ENCODE data around the gene WBP2NL.

Gene WBP2NL

GRCh38 chr22:42025421-42025820 lies 26.8 kb downstream of the WBP2NL start:
- no peak for DNase-seq
- H3K4me3 ChIP-seq (ENCODE audit: insufficient read depth, low read depth, low read length, poor library complexity, severe bottlenecking), result no peak overlapping the region

GRCh38 chr22:42026705-42027104 lies 28.1 kb downstream of the WBP2NL start:
- no peak for DNase-seq
- Histone ChIP-seq H3K36me3 (ENCODE audit: control insufficient read depth, insufficient read depth, low read length) (no peaks in the 10 kb centered on the region), H3K27ac (ENCODE audit: insufficient read depth, low read length, poor library complexity, severe bottlenecking) (no peak overlapping the region), H3K27me3 (replicated peaks; ENCODE audit: control insufficient read depth, insufficient read depth, low read length, poor library complexity, severe bottlenecking) (no peaks in the 10 kb centered on the region), H3K4me1 (ENCODE audit: control insufficient read depth, insufficient read depth, low read length, poor library complexity, severe bottlenecking) (no peaks in the 10 kb centered on the region), H3K4me3 (ENCODE audit: insufficient read depth, low read depth, low read length, poor library complexity, severe bottlenecking) (no peak overlapping the region), H3K9me3 (ENCODE audit: control insufficient read depth, low read length) (no peaks in the 10 kb centered on the region)

More at GRCh38 chr22:42025421-42025820, 26.8 kb downstream of the WBP2NL start:
- Histone ChIP-seq H3K27me3 (replicated peaks; ENCODE audit: control insufficient read depth, insufficient read depth, low read length, poor library complexity, severe bottlenecking) (no peaks in the 10 kb centered on the region), H3K4me1 (ENCODE audit: control insufficient read depth, insufficient read depth, low read length, poor library complexity, severe bottlenecking) (no peaks in the 10 kb centered on the region), H3K27ac (ENCODE audit: insufficient read depth, low read length, poor library complexity, severe bottlenecking) (no peak overlapping the region), H3K36me3 (ENCODE audit: control insufficient read depth, insufficient read depth, low read length) (no peaks in the 10 kb centered on the region), H3K9me3 (ENCODE audit: control insufficient read depth, low read length) (no peaks in the 10 kb centered on the region)

- H3K9me3 ChIP-seq (ENCODE audit: control insufficient read depth, low read length), result no peaks in the 10 kb centered on the region
- no peaks in the 10 kb centered on the region for H3K27me3 ChIP-seq (replicated peaks; ENCODE audit: control insufficient read depth, insufficient read depth, low read length, poor library complexity, severe bottlenecking)
- no peak overlapping the region for H3K4me3 ChIP-seq (ENCODE audit: insufficient read depth, low read depth, low read length, poor library complexity, severe bottlenecking)
- DNase-seq, result no peak
- no peaks in the 10 kb centered on the region for H3K4me1 ChIP-seq (ENCODE audit: control insufficient read depth, insufficient read depth, low read length, poor library complexity, severe bottlenecking)
- no peaks in the 10 kb centered on the region for H3K36me3 ChIP-seq (ENCODE audit: control insufficient read depth, insufficient read depth, low read length)
- H3K27ac ChIP-seq (ENCODE audit: insufficient read depth, low read length, poor library complexity, severe bottlenecking), result no peak overlapping the region
Observed at GRCh38 chr22:42033263-42034181, 34.9 kb downstream of the WBP2NL start.

GRCh38 chr22:42035256-42035655 lies 36.7 kb downstream of the WBP2NL start:
- no peaks in the 10 kb centered on the region for H3K9me3 ChIP-seq (ENCODE audit: control insufficient read depth, low read length)
- H3K4me1 ChIP-seq (ENCODE audit: control insufficient read depth, insufficient read depth, low read length, poor library complexity, severe bottlenecking), result no peaks in the 10 kb centered on the region
- H3K27ac ChIP-seq (ENCODE audit: insufficient read depth, low read length, poor library complexity, severe bottlenecking), result no peak overlapping the region
- no peaks in the 10 kb centered on the region for H3K27me3 ChIP-seq (replicated peaks; ENCODE audit: control insufficient read depth, insufficient read depth, low read length, poor library complexity, severe bottlenecking)
- H3K4me3 ChIP-seq (ENCODE audit: insufficient read depth, low read depth, low read length, poor library complexity, severe bottlenecking), result no peak overlapping the region
- DNase-seq, result no peak
- no peaks in the 10 kb centered on the region for H3K36me3 ChIP-seq (ENCODE audit: control insufficient read depth, insufficient read depth, low read length)

GRCh38 chr22:42039271-42039670 lies 40.7 kb downstream of the WBP2NL start:
- H3K27ac ChIP-seq (ENCODE audit: insufficient read depth, low read length, poor library complexity, severe bottlenecking), result no peak overlapping the region
- no peaks in the 10 kb centered on the region for H3K9me3 ChIP-seq (ENCODE audit: control insufficient read depth, low read length)
- DNase-seq, result no peak
- no peak overlapping the region for H3K4me3 ChIP-seq (ENCODE audit: insufficient read depth, low read depth, low read length, poor library complexity, severe bottlenecking)
- H3K36me3 ChIP-seq (ENCODE audit: control insufficient read depth, insufficient read depth, low read length), result no peaks in the 10 kb centered on the region
- no peaks in the 10 kb centered on the region for H3K4me1 ChIP-seq (ENCODE audit: control insufficient read depth, insufficient read depth, low read length, poor library complexity, severe bottlenecking)
- no peaks in the 10 kb centered on the region for H3K27me3 ChIP-seq (replicated peaks; ENCODE audit: control insufficient read depth, insufficient read depth, low read length, poor library complexity, severe bottlenecking)

GRCh38 chr22:42041784-42042183 lies 43.2 kb downstream of the WBP2NL start:
- no peak for DNase-seq

GRCh38 chr22:42050641-42051180 lies 52.1 kb downstream of the WBP2NL start:
- Histone ChIP-seq H3K4me3 (ENCODE audit: insufficient read depth, low read depth, low read length, poor library complexity, severe bottlenecking) (no peak overlapping the region), H3K9me3 (ENCODE audit: control insufficient read depth, low read length) (no peaks in the 10 kb centered on the region), H3K36me3 (ENCODE audit: control insufficient read depth, insufficient read depth, low read length) (no peaks in the 10 kb centered on the region), H3K27me3 (replicated peaks; ENCODE audit: control insufficient read depth, insufficient read depth, low read length, poor library complexity, severe bottlenecking) (no peaks in the 10 kb centered on the region), H3K27ac (ENCODE audit: insufficient read depth, low read length, poor library complexity, severe bottlenecking) (no peak overlapping the region), H3K4me1 (ENCODE audit: control insufficient read depth, insufficient read depth, low read length, poor library complexity, severe bottlenecking) (no peaks in the 10 kb centered on the region)
- no peak for DNase-seq

More at GRCh38 chr22:42041784-42042183, 43.2 kb downstream of the WBP2NL start:
- no peaks in the 10 kb centered on the region for H3K27me3 ChIP-seq (replicated peaks; ENCODE audit: control insufficient read depth, insufficient read depth, low read length, poor library complexity, severe bottlenecking)
- H3K36me3 ChIP-seq (ENCODE audit: control insufficient read depth, insufficient read depth, low read length), result no peaks in the 10 kb centered on the region
- no peak overlapping the region for H3K4me3 ChIP-seq (ENCODE audit: insufficient read depth, low read depth, low read length, poor library complexity, severe bottlenecking)
- no peak overlapping the region for H3K27ac ChIP-seq (ENCODE audit: insufficient read depth, low read length, poor library complexity, severe bottlenecking)
- no peaks in the 10 kb centered on the region for H3K4me1 ChIP-seq (ENCODE audit: control insufficient read depth, insufficient read depth, low read length, poor library complexity, severe bottlenecking)
- H3K9me3 ChIP-seq (ENCODE audit: control insufficient read depth, low read length), result no peaks in the 10 kb centered on the region

- Histone ChIP-seq H3K27ac (ENCODE audit: insufficient read depth, low read length, poor library complexity, severe bottlenecking) (no peak overlapping the region), H3K27me3 (replicated peaks; ENCODE audit: control insufficient read depth, insufficient read depth, low read length, poor library complexity, severe bottlenecking) (no peaks in the 10 kb centered on the region), H3K4me3 (ENCODE audit: insufficient read depth, low read depth, low read length, poor library complexity, severe bottlenecking) (no peak overlapping the region), H3K4me1 (ENCODE audit: control insufficient read depth, insufficient read depth, low read length, poor library complexity, severe bottlenecking) (no peaks in the 10 kb centered on the region), H3K9me3 (ENCODE audit: control insufficient read depth, low read length) (peaks cover 9% of the 10 kb centered on the region), H3K36me3 (ENCODE audit: control insufficient read depth, insufficient read depth, low read length) (no peaks in the 10 kb centered on the region)
- no peak for DNase-seq
Observed at GRCh38 chr22:42052765-42053164, 54.2 kb downstream of the WBP2NL start.

GRCh38 chr22:42056757-42057511 lies 58.3 kb downstream of the WBP2NL start:
- peaks cover 28% of the 10 kb centered on the region for H3K36me3 ChIP-seq (ENCODE audit: control insufficient read depth, insufficient read depth, low read length)
- peaks cover 9% of the 10 kb centered on the region for H3K9me3 ChIP-seq (ENCODE audit: control insufficient read depth, low read length)
- H3K27ac ChIP-seq (ENCODE audit: insufficient read depth, low read length, poor library complexity, severe bottlenecking), result no peak overlapping the region
- no peak overlapping the region for H3K4me3 ChIP-seq (ENCODE audit: insufficient read depth, low read depth, low read length, poor library complexity, severe bottlenecking)
- no peak for DNase-seq
- no peaks in the 10 kb centered on the region for H3K4me1 ChIP-seq (ENCODE audit: control insufficient read depth, insufficient read depth, low read length, poor library complexity, severe bottlenecking)
- no peaks in the 10 kb centered on the region for H3K27me3 ChIP-seq (replicated peaks; ENCODE audit: control insufficient read depth, insufficient read depth, low read length, poor library complexity, severe bottlenecking)

GRCh38 chr22:42060489-42060888 lies 61.9 kb downstream of the WBP2NL start:
- H3K4me3 ChIP-seq (ENCODE audit: insufficient read depth, low read depth, low read length, poor library complexity, severe bottlenecking), result no peak overlapping the region
- H3K27me3 ChIP-seq (replicated peaks; ENCODE audit: control insufficient read depth, insufficient read depth, low read length, poor library complexity, severe bottlenecking), result no peaks in the 10 kb centered on the region
- peaks cover 41% of the 10 kb centered on the region for H3K36me3 ChIP-seq (ENCODE audit: control insufficient read depth, insufficient read depth, low read length)
- peaks cover 9% of the 10 kb centered on the region for H3K9me3 ChIP-seq (ENCODE audit: control insufficient read depth, low read length)
- DNase-seq, result no peak
- H3K27ac ChIP-seq (ENCODE audit: insufficient read depth, low read length, poor library complexity, severe bottlenecking), result no peak overlapping the region
- H3K4me1 ChIP-seq (ENCODE audit: control insufficient read depth, insufficient read depth, low read length, poor library complexity, severe bottlenecking), result no peaks in the 10 kb centered on the region

Data from effector memory CD4-positive, alpha-beta T cell (primary cell).